HG03457 (cell line): ENCODE results near the gene CGB2.
"Not testable (repeated sequence)": the region's sequence is repeated elsewhere in the genome, so short reads cannot be mapped to it uniquely, and the experiment has no call there.

Experiments used
- ATAC-seq: cut with Tn5 transposase; IDR thresholded peaks from one replicate; pipeline ENCODE4 v1.9.1; 2021; ENCODE audit warnings: moderate number of reproducible peaks; ENCODE audit not compliant: unreplicated experiment

The CGB2 gene

DNA sequence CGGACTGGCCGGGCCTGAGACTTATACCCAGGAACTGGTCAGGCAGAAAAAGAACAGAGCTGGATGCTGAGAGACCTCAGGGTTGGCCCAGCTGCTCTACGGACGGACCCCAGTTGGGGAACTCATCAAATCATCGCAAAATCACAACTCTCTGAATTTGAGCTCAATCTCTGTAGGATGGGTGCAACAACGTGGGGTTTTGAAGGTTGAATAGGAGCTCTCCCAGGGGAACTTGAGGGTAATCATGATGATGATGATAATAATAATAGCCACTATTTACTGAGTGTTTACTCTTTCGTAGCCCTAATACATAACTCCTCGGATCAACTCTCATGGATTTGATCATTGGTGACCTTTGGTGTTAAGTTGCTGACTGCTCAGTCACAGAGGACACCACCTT, 1.4 kb upstream of the CGB2 start:
- not testable (repeated sequence) for ATAC-seq

DNA sequence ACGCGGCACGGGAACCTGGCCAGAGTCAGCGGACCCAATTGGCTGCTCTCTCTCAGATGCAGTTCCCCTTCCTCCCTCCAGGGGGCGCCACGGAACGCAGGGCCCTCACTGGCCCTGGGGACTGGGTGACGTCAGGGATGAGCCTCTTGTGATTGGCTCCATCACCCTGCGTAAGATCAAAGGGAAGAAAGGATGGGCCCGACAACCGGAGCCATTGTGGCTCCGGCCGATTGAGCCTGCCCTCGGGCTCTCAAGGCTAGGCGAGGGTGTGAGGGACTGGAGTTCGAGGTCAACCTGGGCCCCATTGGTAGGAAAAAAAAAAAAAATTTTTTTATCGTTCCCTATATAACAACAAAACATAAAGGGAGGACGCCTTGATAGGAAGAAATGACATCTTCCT, 5.1 kb downstream of the CGB2 start, which contains the start of gene CGB1:
Gene CGB1, minus strand, starts transcription at position 81 of the 400 bp plus-strand sequence. CDS start 184 bp downstream, outside the sequence.
- ATAC-seq: not testable (repeated sequence)

DNA sequence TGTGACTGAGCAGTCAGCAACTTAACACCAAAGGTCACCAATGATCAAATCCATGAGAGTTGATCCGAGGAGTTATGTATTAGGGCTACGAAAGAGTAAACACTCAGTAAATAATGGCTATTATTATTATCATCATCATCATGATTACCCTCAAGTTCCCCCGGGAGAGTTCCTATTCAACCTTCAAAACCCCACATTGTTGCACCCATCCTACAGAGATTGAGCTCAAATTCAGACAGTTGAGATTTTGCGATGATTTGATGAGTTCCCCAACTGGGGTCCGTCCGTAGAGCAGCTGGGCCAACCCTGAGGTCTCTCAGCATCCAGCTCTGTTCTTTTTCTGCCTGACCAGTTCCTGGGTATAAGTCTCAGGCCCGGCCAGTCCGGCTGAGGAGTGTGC, 6.4 kb downstream of the CGB2 start:
- not testable (repeated sequence) for ATAC-seq

DNA sequence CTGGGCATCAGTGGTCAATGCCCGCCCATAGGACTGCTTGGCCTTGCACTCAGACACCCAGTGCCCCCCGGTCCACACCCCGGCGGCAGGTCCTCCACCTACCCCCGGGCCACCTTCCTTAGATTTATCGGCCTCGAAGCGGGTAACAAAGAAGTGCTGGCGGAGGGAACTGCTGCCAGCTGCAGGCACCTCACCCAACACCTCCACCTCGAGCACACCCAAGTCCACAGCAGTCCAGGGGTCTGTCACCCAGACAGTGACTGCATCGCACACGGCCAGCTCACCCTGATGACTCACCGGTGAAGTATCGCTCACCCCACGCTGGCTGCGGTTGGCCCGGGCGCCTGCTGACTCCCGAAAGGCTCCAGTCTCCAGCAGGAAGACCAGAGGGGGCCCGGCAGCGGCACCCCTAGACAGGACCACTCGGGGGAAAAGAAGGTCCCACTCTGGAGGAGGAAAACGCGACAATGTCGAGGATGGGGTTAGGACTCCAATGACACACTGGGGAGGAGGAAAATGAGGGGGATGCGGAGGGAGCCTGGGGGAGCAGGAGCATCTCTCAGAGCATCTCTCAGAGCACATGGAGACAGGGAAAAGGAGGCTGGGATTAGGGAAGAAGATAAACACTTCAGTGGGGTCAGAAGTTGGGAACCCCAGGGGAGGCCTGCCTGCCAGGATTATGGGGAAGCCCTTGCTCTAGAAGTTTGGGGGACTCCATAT, 7.0 kb downstream of the CGB2 start:
- not testable (repeated sequence) for ATAC-seq

DNA sequence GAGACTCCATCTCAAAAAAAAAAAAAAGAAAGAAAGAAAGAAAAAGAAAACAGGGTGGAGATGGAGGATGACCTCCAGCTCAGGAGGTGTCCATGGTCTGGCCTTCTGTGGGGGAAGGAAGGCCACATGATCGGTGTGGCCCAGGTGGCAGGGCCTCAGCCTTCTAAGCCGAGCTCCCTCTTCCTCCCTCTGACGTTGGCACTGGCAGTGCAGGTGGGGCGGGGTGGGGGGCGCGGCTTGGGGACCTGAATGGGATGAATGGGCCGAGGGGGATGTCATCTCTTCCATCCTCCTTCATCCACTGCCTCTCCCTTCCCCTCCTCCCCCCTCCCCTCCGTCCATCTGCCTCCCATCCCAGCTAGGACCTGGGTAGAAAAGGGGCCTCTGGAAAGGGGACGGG, 8.0 kb downstream of the CGB2 start:
- not testable (repeated sequence) for ATAC-seq

DNA sequence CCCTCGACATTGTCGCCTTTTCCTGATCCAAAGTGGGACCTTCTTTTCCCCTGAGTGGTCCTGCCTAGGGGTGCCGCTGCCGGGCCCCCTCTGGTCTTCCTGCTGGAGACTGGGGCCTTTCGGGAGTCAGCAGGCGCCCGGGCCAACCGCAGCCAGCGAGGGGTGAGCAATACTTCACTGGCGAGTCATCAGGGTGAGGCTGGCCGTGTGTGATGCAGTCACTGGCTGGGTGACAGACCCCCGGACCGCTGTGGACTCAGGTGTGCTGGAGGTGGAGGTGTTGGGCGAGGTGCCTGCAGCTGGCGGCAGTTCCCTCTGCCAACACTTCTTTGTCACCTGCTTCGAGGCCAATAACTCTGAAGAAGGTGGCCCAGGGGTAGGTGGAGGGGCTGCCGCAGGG, 10.5 kb downstream of the CGB2 start:
- ATAC-seq: no peak

DNA sequence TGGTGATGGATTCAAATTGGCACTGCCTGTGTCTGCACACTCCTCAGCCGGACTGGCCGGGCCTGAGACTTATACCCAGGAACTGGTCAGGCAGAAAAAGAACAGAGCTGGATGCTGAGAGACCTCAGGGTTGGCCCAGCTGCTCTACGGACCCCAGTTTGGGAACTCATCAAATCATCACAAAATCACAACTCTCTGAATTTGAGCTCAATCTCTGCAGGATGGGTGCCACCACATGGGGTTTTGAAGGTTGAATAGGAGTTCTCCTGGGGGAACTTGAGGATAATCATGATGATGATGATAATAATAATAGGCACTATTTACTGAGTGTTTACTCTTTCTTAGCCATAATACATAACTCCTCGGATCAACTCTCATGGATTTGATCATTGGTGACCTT, 11.0 kb downstream of the CGB2 start:
- ATAC-seq: not testable (repeated sequence)

DNA sequence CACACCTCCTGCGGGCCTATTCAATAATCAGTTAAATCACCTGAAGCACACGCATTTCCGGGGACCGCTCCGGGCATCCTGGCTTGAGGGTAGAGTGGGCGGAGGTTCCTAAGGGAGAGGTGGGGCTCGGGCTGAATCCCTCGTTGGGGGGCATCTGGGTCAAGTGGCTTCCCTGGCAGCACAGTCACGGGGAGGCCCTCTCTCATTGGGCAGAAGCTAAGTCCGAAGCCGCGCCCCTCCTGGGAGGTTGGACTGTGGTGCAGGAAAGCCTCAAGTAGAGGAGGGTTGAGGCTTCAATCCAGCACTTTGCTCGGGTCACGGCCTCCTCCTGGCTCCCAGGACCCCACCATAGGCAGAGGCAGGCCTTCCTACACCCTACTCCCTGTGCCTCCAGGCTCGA, 11.9 kb downstream of the CGB2 start, which contains the start of gene CGB5:
Gene CGB5, plus strand, starts transcription at position 301 of the 400 bp plus-strand sequence. CDS start 362 bp downstream, outside the sequence.
- not testable (repeated sequence) for ATAC-seq

DNA sequence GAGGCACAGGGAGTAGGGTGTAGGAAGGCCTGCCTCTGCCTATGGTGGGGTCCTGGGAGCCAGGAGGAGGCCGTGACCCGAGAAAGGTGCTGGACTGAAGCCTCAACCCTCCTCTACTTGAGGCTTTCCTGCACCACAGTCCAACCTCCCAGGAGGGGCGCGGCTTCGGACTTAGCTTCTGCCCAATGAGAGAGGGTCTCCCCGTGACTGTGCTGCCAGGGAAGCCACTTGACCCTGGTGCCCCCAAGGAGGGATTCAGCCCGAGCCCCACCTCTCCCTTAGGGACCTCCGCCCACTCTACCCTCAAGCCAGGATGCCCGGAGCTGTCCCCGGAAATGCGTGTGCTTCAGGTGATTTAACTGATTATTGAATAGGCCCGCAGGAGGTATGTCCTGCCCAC, 17.3 kb downstream of the CGB2 start, which contains the start of gene CGB8:
Gene CGB8, minus strand, starts transcription at position 101 of the 400 bp plus-strand sequence. CDS start 372 bp downstream, outside the sequence.
- ATAC-seq: not testable (repeated sequence)

DNA sequence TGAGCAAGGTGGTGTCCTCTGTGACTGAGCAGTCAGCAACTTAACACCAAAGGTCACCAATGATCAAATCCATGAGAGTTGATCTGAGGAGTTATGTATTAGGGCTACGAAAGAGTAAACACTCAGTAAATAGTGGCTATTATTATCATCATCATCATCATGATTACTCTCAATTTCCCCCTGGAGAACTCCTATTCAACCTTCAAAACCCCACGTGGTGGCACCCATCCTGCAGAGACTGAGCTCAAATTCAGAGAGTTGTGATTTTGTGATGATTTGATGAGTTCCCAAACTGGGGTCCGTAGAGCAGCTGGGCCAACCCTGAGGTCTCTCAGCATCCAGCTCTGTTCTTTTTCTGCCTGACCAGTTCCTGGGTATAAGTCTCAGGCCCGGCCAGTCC, 18.1 kb downstream of the CGB2 start:
- ATAC-seq: not testable (repeated sequence)

DNA sequence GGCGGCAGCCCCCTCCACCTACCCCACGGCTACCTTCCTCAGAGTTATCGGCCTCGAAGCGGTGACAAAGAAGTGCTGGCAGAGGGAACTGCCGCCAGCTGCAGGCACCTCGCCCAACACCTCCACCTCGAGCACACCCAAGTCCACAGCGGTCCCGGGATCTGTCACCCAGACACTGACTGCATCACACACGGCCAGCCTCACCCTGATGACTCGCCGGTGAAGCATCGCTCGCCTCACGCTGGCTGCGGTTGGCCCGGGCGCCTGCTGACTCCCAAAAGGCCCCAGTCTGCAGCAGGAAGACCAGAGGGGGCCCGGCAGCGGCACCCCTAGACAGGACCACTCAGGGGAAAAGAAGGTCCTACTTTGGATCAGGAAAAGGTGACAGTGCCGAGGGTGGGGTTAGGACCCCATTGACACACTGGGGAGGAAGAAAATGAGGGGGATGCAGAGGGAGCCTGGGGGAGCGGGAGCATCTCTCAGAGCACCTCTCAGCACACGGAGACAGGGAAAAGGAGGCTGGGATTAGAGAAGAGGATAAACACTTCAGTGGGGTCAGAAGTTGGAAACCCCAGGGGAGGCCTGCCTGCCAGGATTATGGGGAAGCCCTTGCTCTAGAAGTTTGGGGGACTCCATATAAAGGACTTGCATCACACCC, 18.8 kb downstream of the CGB2 start:
- ATAC-seq: not testable (repeated sequence)

DNA sequence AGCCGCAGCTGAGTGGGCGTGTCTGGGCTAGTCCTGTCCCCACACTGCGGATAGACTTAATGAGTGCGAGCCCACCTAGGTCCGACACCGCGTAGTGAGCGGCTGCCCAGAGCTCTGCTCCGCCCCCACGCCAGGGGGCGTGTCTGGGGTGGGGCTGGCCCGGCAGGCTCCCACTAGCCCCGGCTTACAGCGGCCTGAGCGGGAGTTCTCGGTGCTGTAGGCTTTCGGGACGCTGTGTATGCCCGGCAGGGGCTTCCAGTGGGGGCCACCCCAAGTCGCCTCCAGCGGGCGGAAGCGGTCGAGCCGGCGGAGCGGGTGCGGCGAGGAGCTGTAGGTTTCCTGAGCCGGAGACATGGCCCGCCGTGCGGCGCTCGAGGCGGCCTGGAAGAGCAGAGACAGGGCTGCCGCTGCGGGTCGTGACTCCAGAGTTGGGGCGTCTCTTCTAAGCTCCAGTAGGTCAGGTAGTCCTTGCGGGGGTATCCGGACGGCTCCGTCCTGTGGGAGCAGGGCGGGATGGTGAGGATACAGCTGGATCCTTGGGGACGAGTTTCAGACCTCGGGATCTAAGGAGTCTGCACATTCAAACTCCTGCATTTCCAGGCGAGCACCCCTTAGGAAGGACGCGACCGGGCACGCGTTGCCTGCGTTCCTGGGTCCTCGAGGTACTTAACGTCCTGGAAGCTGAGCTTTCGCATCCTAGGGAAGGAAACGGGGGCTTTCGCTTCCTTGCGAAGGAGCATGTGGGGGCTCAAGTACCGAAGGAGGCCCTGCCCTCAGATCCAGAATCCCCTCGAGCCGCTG, 24.6 kb downstream of the CGB2 start:
- no peak for ATAC-seq

DNA sequence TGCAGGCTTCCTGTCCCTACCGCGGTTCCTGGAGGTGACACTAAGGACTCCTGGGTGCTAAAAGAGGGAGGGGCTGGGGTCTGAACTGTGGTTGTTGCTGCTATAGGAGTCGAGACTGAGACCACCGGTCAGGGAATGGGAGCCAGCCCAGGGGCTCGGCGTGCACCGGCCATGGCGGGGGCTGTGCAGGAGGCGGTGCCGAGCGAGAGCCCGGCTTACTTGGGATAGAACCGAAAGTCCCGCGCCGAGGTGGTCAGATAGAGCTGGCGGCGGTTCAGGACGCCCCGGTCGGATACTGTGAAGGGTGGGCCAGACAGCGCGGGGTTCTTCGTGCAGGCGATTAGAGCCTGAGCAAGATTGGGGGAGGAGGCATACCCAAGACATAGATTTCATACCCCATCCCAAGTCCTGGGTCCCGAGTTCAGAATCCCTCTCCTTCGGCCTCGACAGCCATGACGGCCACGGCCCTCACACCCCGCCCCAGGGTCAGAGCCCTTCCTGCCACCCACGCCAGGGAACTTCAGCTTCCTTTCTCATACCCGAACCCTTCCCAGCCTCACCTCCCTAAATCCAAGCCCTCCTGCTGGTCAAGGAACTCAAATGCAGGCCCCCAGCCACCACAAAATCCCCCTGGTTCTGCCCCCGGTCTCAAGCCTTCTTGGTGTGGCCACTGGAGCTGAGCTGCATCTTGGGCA, 25.4 kb downstream of the CGB2 start:
- not testable (repeated sequence) for ATAC-seq

DNA sequence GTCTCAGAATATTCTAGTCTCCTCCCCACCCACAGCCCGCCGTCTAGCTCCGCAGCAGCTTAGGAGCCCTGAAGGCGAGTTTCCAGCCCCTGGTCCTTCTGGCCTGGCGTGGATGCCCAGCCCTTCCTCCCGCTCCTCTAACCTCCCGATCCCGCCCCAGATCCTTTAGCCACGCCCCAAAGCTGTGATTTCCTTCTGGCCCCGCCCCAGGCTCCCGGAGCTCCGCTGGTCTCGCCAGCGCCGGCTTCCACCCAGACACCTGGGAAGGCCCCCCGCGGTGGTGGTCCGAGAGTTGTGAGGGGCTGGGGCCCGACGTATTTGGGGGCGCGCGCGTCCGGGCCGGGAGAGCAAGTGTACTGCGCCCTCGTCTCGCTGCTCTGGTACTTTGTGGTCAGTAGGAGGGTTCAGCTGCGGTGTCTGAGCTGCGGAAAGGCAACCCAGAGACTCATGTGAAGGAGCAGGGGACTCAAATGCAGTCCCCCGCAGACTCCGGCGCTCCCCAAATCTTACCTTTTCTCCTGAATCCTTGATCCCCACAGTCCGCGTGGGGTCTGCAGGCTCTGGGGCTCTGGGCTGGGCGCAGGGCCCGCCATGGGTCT, 26.0 kb downstream of the CGB2 start, which contains the start of gene CGB7:
Gene CGB7, minus strand, starts transcription at position 114 of the 599 bp plus-strand sequence. CDS start 2,374 bp downstream, outside the sequence.
- no peak for ATAC-seq

DNA sequence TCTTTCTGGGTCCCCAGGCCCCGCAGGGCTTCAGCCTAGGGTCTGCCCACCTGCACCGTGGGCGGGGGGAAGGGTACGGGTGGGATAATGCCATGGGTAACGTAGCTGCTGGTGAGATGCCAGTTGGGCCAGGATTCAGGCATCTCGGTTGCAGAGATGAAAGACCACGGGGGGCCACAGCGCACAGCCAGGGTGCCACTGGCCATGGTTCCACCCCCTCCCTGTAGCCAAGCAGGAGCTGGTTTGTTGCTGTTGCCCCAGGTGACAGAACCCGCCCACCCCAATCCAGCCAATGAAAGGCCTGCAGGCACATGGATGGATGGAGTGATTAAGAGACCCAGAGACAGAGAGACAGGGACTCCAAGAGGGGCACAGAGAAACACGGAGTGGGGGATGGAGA, 26.9 kb downstream of the CGB2 start:
- no peak for ATAC-seq

DNA sequence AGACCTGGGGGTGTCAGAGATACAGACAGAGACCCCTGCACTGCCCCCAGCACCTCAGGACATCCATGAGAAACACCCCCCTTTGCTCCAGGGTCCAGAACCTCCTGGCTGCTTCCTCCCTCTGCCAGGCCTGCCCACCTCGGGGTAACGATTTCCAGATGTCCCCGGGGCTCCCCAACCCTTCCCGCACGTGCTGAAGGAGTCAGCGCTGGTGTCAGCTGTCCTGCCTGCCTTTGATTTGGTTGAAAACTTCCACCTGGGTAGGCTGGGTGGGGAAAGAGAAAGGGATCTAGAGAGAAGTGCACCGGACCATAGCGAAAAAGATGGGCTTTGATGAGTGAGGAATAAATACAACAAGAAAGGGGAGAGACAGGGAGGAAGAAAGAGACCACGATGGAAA, 27.4 kb downstream of the CGB2 start:
- no peak for ATAC-seq

DNA sequence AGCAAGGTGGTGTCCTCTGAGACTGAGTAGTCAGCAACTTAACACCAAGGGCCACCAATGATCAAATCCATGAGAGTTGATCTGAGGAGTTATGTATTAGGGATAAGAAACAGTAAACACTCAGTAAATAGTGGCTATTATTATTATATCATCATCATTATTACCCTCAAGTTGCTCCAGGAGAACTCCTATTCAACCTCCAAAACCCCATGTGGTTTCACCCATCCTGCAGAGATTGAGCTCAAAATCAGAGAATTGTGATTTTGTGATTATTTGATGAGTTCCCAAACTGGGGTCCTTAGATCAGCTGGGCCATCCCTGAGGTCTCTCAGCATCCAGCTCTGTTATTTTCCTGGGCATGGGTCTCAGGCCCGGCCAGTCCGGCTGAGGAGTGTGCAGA, 29.3 kb downstream of the CGB2 start:
- no peak for ATAC-seq

DNA sequence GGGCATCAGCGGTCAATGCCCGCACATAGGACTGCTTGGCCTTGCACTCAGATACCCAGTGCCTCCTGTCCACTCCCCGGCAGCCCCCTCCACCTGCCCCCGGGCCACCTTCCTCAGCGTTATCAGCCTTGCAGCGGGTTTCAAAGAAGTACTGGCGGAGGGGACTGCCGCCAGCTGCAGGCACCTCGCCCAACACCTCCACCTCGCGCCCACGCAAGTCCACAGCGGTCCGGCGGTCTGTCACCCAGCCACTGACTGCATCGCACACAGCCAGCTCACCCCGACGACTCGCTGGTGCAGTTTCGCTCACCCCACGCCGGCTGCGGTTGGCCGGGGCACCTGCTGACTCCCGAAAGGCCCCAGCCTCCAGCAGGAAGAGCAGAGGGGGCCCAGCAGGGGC, 29.8 kb downstream of the CGB2 start:
- no peak for ATAC-seq

DNA sequence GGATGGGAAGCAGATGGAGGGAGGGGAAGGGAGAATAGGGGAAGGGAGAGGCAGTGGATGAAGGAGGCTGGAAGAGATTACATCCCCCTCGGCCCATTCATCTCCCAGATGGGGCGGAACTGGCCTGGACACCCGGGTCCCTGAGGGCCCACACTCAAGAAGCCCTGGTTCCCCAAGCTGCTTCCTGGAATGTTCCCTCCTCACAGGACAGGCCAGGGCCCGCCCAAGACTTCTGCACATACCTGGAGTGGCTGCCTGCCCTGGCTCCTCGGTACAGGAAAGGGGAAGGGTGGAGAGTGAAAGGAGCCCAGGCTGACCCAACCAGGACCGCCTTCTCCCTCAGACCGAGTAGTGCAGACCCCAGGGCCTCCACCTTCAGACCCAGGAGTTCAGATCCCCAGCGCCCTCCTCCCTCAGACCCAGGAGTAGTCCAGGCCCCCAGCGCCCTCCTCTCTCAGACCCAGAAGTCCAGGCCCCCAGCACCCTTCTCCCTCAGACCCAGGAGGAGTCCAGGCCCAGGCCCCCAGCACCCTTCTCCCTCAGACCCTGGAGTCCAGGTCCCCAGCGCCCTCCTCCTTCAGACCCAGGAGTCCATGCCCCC, 32.4 kb downstream of the CGB2 start:
- no peak for ATAC-seq
